ENCODE results near the gene OR4S1. TPM values are rescaled to one million over a fixed set of nuclear protein-coding genes. Genes with fewer than 3 reads are reported as not detected.
"Not testable (repeated sequence)": the region's sequence is repeated elsewhere in the genome, so short reads cannot be mapped to it uniquely, and the experiment has no call there.

Gene OR4S1
- total RNA-seq, 2 experiments from 2014 or later: not detected

GRCh38 chr11:48319813-48320212 is 13.8 kb downstream of the OR4S1 start:
- H2AFZ ChIP-seq (ENCODE audit: low read length); intact Hi-C loops (cut with micrococcal nuclease; ENCODE audit: unreplicated experiment); H3K4me3 ChIP-seq (ENCODE audit: low read depth, low read length, poor library complexity, severe bottlenecking); DNase-seq (ENCODE audit: low spot score); H3K4me1 ChIP-seq (ENCODE audit: insufficient read depth, low read length, poor library complexity, severe bottlenecking); BruUV-seq (replicated peaks); H4K20me1 ChIP-seq (ENCODE audit: insufficient read depth, low read length); H3K4me2 ChIP-seq (ENCODE audit: low read length); H3K36me3 ChIP-seq (ENCODE audit: insufficient read depth, low read length); H3K79me2 ChIP-seq (ENCODE audit: insufficient read depth, low read depth, low read length); CTCF ChIA-PET (ENCODE audit: unreplicated experiment); H3K9me3 ChIP-seq (ENCODE audit: low read length); H3K27ac ChIP-seq (ENCODE audit: low read depth, low read length, poor library complexity, severe bottlenecking); POLR2A ChIA-PET; H3K9me2 ChIP-seq (ENCODE audit: insufficient read depth, low read length): not testable (repeated sequence)

- H3K4me1 ChIP-seq (ENCODE audit: insufficient read depth, low read length, poor library complexity, severe bottlenecking); H3K9me2 ChIP-seq (ENCODE audit: insufficient read depth, low read length); DNase-seq (ENCODE audit: low spot score); H3K4me2 ChIP-seq (ENCODE audit: low read length); H3K27ac ChIP-seq (ENCODE audit: low read depth, low read length, poor library complexity, severe bottlenecking); H3K36me3 ChIP-seq (ENCODE audit: insufficient read depth, low read length); H2AFZ ChIP-seq (ENCODE audit: low read length); CTCF ChIA-PET (ENCODE audit: unreplicated experiment); H3K9me3 ChIP-seq (ENCODE audit: low read length); intact Hi-C loops (cut with micrococcal nuclease; ENCODE audit: unreplicated experiment); H4K20me1 ChIP-seq (ENCODE audit: insufficient read depth, low read length); H3K79me2 ChIP-seq (ENCODE audit: insufficient read depth, low read depth, low read length); BruUV-seq (replicated peaks); POLR2A ChIA-PET; H3K4me3 ChIP-seq (ENCODE audit: low read depth, low read length, poor library complexity, severe bottlenecking): not testable (repeated sequence)
Observed at GRCh38 chr11:48324620-48325019, 18.6 kb downstream of the OR4S1 start, which contains the start of gene OR4C3. Gene OR4C3 (plus strand): TSS chr11:48324920. CDS start chr11:48325022, 102 bp downstream.

GRCh38 chr11:48341466-48341865 is 35.4 kb downstream of the OR4S1 start:
- Histone ChIP-seq H3K27ac (ENCODE audit: low read depth, low read length, poor library complexity, severe bottlenecking) (no peak overlapping the region), H4K20me1 (ENCODE audit: insufficient read depth, low read length) (no peaks in the 10 kb centered on the region), H2AFZ (ENCODE audit: low read length) (no peak overlapping the region), H3K4me2 (ENCODE audit: low read length) (no peak overlapping the region), H3K36me3 (ENCODE audit: insufficient read depth, low read length) (no peaks in the 10 kb centered on the region), H3K9me3 (ENCODE audit: low read length) (no peaks in the 10 kb centered on the region), H3K9me2 (ENCODE audit: insufficient read depth, low read length) (no peaks in the 10 kb centered on the region), H3K79me2 (ENCODE audit: insufficient read depth, low read depth, low read length) (no peaks in the 10 kb centered on the region), H3K4me1 (ENCODE audit: insufficient read depth, low read length, poor library complexity, severe bottlenecking) (no peaks in the 10 kb centered on the region), H3K4me3 (ENCODE audit: low read depth, low read length, poor library complexity, severe bottlenecking) (no peak overlapping the region)
- DNase-seq (ENCODE audit: low spot score): no peak
- intact Hi-C loops (cut with micrococcal nuclease; ENCODE audit: unreplicated experiment): no loop called here
- POLR2A ChIA-PET: no interaction called here
- no peak for TF ChIP-seq CTCF (conservative IDR thresholded peaks at IDR 0.05; ENCODE audit: low read length)
- TF ChIP-seq EZH2phosphoT487 (IDR thresholded peaks at IDR 0.05; ENCODE audit: borderline replicate concordance, low read depth, low read length): no peak
- CTCF ChIA-PET (ENCODE audit: unreplicated experiment): no interaction called here
- no TSS peak for BruUV-seq (replicated peaks)

- H3K9me2 ChIP-seq (ENCODE audit: insufficient read depth, low read length); POLR2A ChIA-PET; H3K36me3 ChIP-seq (ENCODE audit: insufficient read depth, low read length); H3K79me2 ChIP-seq (ENCODE audit: insufficient read depth, low read depth, low read length); H2AFZ ChIP-seq (ENCODE audit: low read length); H4K20me1 ChIP-seq (ENCODE audit: insufficient read depth, low read length); H3K27ac ChIP-seq (ENCODE audit: low read depth, low read length, poor library complexity, severe bottlenecking); H3K9me3 ChIP-seq (ENCODE audit: low read length); BruUV-seq (replicated peaks); DNase-seq (ENCODE audit: low spot score); H3K4me2 ChIP-seq (ENCODE audit: low read length); intact Hi-C loops (cut with micrococcal nuclease; ENCODE audit: unreplicated experiment); CTCF ChIA-PET (ENCODE audit: unreplicated experiment); H3K4me1 ChIP-seq (ENCODE audit: insufficient read depth, low read length, poor library complexity, severe bottlenecking); H3K4me3 ChIP-seq (ENCODE audit: low read depth, low read length, poor library complexity, severe bottlenecking): not testable (repeated sequence)
Observed at GRCh38 chr11:48342505-48342904, 36.5 kb downstream of the OR4S1 start.

- H3K4me2 ChIP-seq (ENCODE audit: low read length); H3K36me3 ChIP-seq (ENCODE audit: insufficient read depth, low read length); H3K9me3 ChIP-seq (ENCODE audit: low read length); intact Hi-C loops (cut with micrococcal nuclease; ENCODE audit: unreplicated experiment); POLR2A ChIA-PET; H3K79me2 ChIP-seq (ENCODE audit: insufficient read depth, low read depth, low read length); BruUV-seq (replicated peaks); CTCF ChIA-PET (ENCODE audit: unreplicated experiment); H3K4me1 ChIP-seq (ENCODE audit: insufficient read depth, low read length, poor library complexity, severe bottlenecking); H3K9me2 ChIP-seq (ENCODE audit: insufficient read depth, low read length); DNase-seq (ENCODE audit: low spot score); H2AFZ ChIP-seq (ENCODE audit: low read length); H3K4me3 ChIP-seq (ENCODE audit: low read depth, low read length, poor library complexity, severe bottlenecking); H3K27ac ChIP-seq (ENCODE audit: low read depth, low read length, poor library complexity, severe bottlenecking); H4K20me1 ChIP-seq (ENCODE audit: insufficient read depth, low read length): not testable (repeated sequence)
Observed at GRCh38 chr11:48346286-48346685, 40.3 kb downstream of the OR4S1 start.
